Astrocyte of the spinal cord (primary cell): ENCODE data around the gene RPS6KA5.
A peak's percentile ranks its signal among the peaks of the same experiment; 100 is the strongest.
"Not testable (repeated sequence)": the region's sequence is repeated elsewhere in the genome, so short reads cannot be mapped to it uniquely, and the experiment has no call there.

Experiments
- DNase-seq: peaks from one replicate; pipeline ENCODE4 v3.0.0; 2011; ENCODE audit warnings: low read depth, low spot score
- H3K4me3 ChIP-seq: 2 replicates; pipeline ENCODE4 v1.5.1; 2011; ENCODE audit warnings: low read depth, mild to moderate bottlenecking, low read length, moderate library complexity
- in situ Hi-C: cut with HindIII; loops from 2 replicates; pipeline ENCODE4 v1.10.0; 2017; ENCODE audit warnings: low sequenced_read_pairs
- TF ChIP-seq, protein P1 (sequence below): IDR thresholded peaks from 2 replicates; pipeline ENCODE4 v1.5.1; 2012; ENCODE audit warnings: low read depth, mild to moderate bottlenecking, low read length, inconsistent platforms

RPS6KA5 gene

GRCh38 chr14:90848944-90849731 lies 211.3 kb downstream of the RPS6KA5 start:
- DNase-seq = peak; percentile 7
- H3K4me3 ChIP-seq = no peak overlapping the region
- in situ Hi-C loops = no loop called here
- TF ChIP-seq, protein P1, sequence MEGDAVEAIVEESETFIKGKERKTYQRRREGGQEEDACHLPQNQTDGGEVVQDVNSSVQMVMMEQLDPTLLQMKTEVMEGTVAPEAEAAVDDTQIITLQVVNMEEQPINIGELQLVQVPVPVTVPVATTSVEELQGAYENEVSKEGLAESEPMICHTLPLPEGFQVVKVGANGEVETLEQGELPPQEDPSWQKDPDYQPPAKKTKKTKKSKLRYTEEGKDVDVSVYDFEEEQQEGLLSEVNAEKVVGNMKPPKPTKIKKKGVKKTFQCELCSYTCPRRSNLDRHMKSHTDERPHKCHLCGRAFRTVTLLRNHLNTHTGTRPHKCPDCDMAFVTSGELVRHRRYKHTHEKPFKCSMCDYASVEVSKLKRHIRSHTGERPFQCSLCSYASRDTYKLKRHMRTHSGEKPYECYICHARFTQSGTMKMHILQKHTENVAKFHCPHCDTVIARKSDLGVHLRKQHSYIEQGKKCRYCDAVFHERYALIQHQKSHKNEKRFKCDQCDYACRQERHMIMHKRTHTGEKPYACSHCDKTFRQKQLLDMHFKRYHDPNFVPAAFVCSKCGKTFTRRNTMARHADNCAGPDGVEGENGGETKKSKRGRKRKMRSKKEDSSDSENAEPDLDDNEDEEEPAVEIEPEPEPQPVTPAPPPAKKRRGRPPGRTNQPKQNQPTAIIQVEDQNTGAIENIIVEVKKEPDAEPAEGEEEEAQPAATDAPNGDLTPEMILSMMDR = no peak

GRCh38 chr14:90846511-90846910 lies 213.9 kb downstream of the RPS6KA5 start:
- in situ Hi-C loops = no loop called here

GRCh38 chr14:90844321-90844720 lies 216.1 kb downstream of the RPS6KA5 start:
- DNase-seq = no peak
- in situ Hi-C loops = no loop called here

More at GRCh38 chr14:90846511-90846910, 213.9 kb downstream of the RPS6KA5 start:
- peak; percentile 37 for DNase-seq
- TF ChIP-seq, protein P1 = no peak
- H3K4me3 ChIP-seq = no peak overlapping the region

GRCh38 chr14:90842726-90843125 lies 217.7 kb downstream of the RPS6KA5 start:
- no peak overlapping the region for H3K4me3 ChIP-seq
- TF ChIP-seq, protein P1 = no peak
- in situ Hi-C loops = no loop called here
- no peak for DNase-seq

More at GRCh38 chr14:90844321-90844720, 216.1 kb downstream of the RPS6KA5 start:
- TF ChIP-seq, protein P1 = no peak
- H3K4me3 ChIP-seq = no peak overlapping the region

DNA sequence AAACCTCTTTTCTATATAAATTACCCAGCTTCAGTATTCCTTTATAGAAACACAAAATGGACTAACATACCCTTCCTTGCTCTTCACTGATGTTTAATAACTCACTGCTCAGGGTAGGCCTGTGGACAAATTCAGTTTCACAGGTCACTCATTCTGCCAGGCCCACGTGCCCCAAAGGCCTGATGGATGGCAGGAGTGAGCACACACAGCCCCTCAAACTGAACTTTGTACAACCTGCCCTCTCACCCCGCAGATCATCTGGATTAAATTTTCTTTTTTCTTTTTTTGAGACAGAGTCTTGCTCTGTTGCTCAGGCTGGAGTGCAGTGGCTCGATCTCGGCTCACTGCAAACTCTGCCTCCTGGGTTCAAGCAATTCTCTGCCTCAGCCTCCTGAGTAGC lies 219.8 kb downstream of the RPS6KA5 start:
- not testable (repeated sequence) for H3K4me3 ChIP-seq

GRCh38 chr14:90839889-90840266 lies 220.6 kb downstream of the RPS6KA5 start:
- no peak overlapping the region for H3K4me3 ChIP-seq
- in situ Hi-C loops = no loop called here
- DNase-seq = no peak
- TF ChIP-seq, protein P1 = no peak

More for the DNA sequence above, 219.8 kb downstream of the RPS6KA5 start:
- in situ Hi-C loops, DNase-seq: not testable (repeated sequence)
